A673 (cell line): ENCODE results near the gene TTC19.

Experiments used
- CTCF ChIP-seq: fragments of 300-800, 200-600 bp; sonication (generic); conservative IDR thresholded peaks from 2 replicates; pipeline ENCODE4 v1.5.1; 2017; ENCODE audit warnings: low read depth, mild to moderate bottlenecking, antibody characterized with exemption, low read length, moderate library complexity, mixed read lengths
- EZH2 ChIP-seq: fragments of 200-600 bp; sonication (generic); IDR thresholded peaks from 2 replicates; pipeline ENCODE4 v1.6.1; 2017; ENCODE audit warnings: borderline replicate concordance, low read depth, mild to moderate bottlenecking, mixed read lengths, antibody characterized with exemption, low read length; ENCODE audit not compliant: poor library complexity, severe bottlenecking

- TF ChIP-seq CTCF (no peak), EZH2 (no peak)
Observed at GRCh38 chr17:15981208-15981607, 18.4 kb upstream of the TTC19 start.
